WTC11 (cell line): ENCODE measurements around the gene CAMK2A. TPM values are rescaled to one million over a fixed set of nuclear protein-coding genes. Genes with fewer than 3 reads are reported as not detected.

Experiments
- ATAC-seq: fragments of 200-7000 bp; cut with Tn5 transposase; 2 replicates; pipeline ENCODE4 v1.10.0; 2021; ENCODE audit warnings: mild to moderate bottlenecking, moderate library complexity
- CTCF ChIA-PET: fragments of 300-600 bp; sonication (Branson Sonifier 250); formaldehyde crosslinking; loops from one replicate; lab custom pipeline; 2021; ENCODE audit warnings: antibody characterized with exemption; lab: Charles Lee
- POLR2A ChIA-PET: fragments of 350-600 bp; sonication (Branson Sonifier 250); formaldehyde crosslinking; loops from one replicate; lab custom pipeline; 2021; ENCODE audit warnings: antibody characterized with exemption; lab: Charles Lee
- DNase-seq: peaks from one replicate; pipeline ENCODE4 v3.0.0; 2021; ENCODE audit warnings: low spot score
- H3K27ac Mint-ChIP-seq: 2 replicates; pipeline ENCODE4 v1.8.0; 2021; ENCODE audit warnings: mixed read lengths
- H3K27me3 Mint-ChIP-seq: 2 replicates; pipeline ENCODE4 v1.8.0; 2021; ENCODE audit warnings: low read depth, mild to moderate bottlenecking, moderate library complexity, mixed read lengths
- H3K36me3 Mint-ChIP-seq: 2 replicates; pipeline ENCODE4 v1.8.0; 2021; ENCODE audit warnings: mixed read lengths
- H3K4me1 Mint-ChIP-seq: 2 replicates; pipeline ENCODE4 v1.8.0; 2022; ENCODE audit warnings: mixed read lengths
- H3K4me3 Mint-ChIP-seq: 2 replicates; pipeline ENCODE4 v1.8.0; 2021; ENCODE audit warnings: mild to moderate bottlenecking, moderate library complexity, mixed read lengths
- H3K9me3 Mint-ChIP-seq: 2 replicates; pipeline ENCODE4 v1.8.0; 2021; ENCODE audit warnings: mixed read lengths
- CREM ChIP-seq: sonication (generic); formaldehyde crosslinking; IDR thresholded peaks from 2 replicates; pipeline ENCODE4 v1.8.1; 2022; ENCODE audit warnings: mild to moderate bottlenecking, missing genetic modification reagents, moderate library complexity
- ETV6 ChIP-seq: sonication (generic); formaldehyde crosslinking; IDR thresholded peaks from 2 replicates; pipeline ENCODE4 v1.8.1; 2022; ENCODE audit warnings: mild to moderate bottlenecking, missing genetic modification reagents
- MYBL2 ChIP-seq: sonication (generic); formaldehyde crosslinking; IDR thresholded peaks from 2 replicates; pipeline ENCODE4 v1.8.1; 2023; ENCODE audit warnings: mild to moderate bottlenecking, moderate library complexity, missing genetic modification reagents
- NR1H2 ChIP-seq: sonication (generic); formaldehyde crosslinking; IDR thresholded peaks from 2 replicates; pipeline ENCODE4 v1.9.0; 2021; ENCODE audit warnings: mild to moderate bottlenecking, moderate library complexity, missing genetic modification reagents
- NR2C2 ChIP-seq: sonication (generic); formaldehyde crosslinking; IDR thresholded peaks from 2 replicates; pipeline ENCODE4 v1.8.0; 2022; ENCODE audit warnings: mild to moderate bottlenecking, missing genetic modification reagents
- SMAD3 ChIP-seq: sonication (generic); formaldehyde crosslinking; IDR thresholded peaks from 2 replicates; pipeline ENCODE4 v1.8.0; 2022; ENCODE audit warnings: missing genetic modification reagents, mild to moderate bottlenecking, borderline replicate concordance
- TEAD1 ChIP-seq: sonication (generic); formaldehyde crosslinking; IDR thresholded peaks from 2 replicates; pipeline ENCODE4 v1.8.0; 2022; ENCODE audit warnings: mild to moderate bottlenecking, missing genetic modification reagents
- TEAD4 ChIP-seq: sonication (generic); formaldehyde crosslinking; IDR thresholded peaks from 2 replicates; pipeline ENCODE4 v1.8.0; 2022; ENCODE audit warnings: mild to moderate bottlenecking, missing genetic modification reagents
- total RNA-seq: library from RNA; stranded (reverse); gene quantifications from 3 replicates; pipeline ENCODE4 v1.2.3, GENCODE V29; 2021
- TF ChIP-seq, protein P1 (sequence below): sonication (generic); formaldehyde crosslinking; IDR thresholded peaks from 2 replicates; pipeline ENCODE4 v1.8.0; 2023; ENCODE audit warnings: mild to moderate bottlenecking, missing genetic modification reagents
- TF ChIP-seq, protein P2 (sequence below): sonication (generic); formaldehyde crosslinking; IDR thresholded peaks from 2 replicates; pipeline ENCODE4 v1.8.0; 2022; ENCODE audit warnings: mild to moderate bottlenecking, missing genetic modification reagents
- TF ChIP-seq, protein P3 (sequence below): sonication (generic); formaldehyde crosslinking; IDR thresholded peaks from 2 replicates; pipeline ENCODE4 v1.8.1; 2022; ENCODE audit warnings: missing genetic modification reagents, borderline replicate concordance
- TF ChIP-seq, protein P4 (sequence below): fragments of 250-450 bp; sonication (Bioruptor Pico); IDR thresholded peaks from 2 replicates; pipeline ENCODE4 v1.9.0; 2021; ENCODE audit warnings: moderate library complexity, mild to moderate bottlenecking, inconsistent platforms, borderline replicate concordance
- TF ChIP-seq, protein P5 (sequence below): sonication (generic); formaldehyde crosslinking; IDR thresholded peaks from 2 replicates; pipeline ENCODE4 v1.8.1; 2022; ENCODE audit warnings: mild to moderate bottlenecking, missing genetic modification reagents, moderate library complexity, borderline replicate concordance

The CAMK2A gene
- total RNA-seq, 1 experiment from 2014 or later, result 0.13 TPM

DNA sequence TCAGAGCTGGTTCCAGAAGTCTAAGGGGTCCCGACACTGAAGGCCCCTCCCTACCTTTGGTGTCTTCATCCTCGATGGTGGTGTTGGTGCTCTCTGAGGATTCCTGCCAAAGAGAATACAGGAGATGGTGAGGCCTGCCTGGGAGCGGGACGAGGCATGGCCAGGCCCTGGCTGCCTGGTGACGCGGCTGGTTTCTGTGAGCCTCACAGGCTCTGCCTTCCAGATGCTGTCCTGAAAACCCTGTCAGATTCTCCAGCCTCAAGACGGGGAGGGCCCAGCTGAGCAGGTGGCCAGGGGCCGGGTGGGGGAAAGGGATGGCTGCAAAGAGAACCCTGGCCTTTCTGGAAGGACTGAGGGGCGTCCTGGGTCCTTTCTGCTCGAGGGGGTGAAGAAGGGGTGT, 50.9 kb downstream of the CAMK2A start (continued):
- TF ChIP-seq, protein P1, sequence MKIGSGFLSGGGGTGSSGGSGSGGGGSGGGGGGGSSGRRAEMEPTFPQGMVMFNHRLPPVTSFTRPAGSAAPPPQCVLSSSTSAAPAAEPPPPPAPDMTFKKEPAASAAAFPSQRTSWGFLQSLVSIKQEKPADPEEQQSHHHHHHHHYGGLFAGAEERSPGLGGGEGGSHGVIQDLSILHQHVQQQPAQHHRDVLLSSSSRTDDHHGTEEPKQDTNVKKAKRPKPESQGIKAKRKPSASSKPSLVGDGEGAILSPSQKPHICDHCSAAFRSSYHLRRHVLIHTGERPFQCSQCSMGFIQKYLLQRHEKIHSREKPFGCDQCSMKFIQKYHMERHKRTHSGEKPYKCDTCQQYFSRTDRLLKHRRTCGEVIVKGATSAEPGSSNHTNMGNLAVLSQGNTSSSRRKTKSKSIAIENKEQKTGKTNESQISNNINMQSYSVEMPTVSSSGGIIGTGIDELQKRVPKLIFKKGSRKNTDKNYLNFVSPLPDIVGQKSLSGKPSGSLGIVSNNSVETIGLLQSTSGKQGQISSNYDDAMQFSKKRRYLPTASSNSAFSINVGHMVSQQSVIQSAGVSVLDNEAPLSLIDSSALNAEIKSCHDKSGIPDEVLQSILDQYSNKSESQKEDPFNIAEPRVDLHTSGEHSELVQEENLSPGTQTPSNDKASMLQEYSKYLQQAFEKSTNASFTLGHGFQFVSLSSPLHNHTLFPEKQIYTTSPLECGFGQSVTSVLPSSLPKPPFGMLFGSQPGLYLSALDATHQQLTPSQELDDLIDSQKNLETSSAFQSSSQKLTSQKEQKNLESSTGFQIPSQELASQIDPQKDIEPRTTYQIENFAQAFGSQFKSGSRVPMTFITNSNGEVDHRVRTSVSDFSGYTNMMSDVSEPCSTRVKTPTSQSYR, result no peak
- TF ChIP-seq, protein P2, sequence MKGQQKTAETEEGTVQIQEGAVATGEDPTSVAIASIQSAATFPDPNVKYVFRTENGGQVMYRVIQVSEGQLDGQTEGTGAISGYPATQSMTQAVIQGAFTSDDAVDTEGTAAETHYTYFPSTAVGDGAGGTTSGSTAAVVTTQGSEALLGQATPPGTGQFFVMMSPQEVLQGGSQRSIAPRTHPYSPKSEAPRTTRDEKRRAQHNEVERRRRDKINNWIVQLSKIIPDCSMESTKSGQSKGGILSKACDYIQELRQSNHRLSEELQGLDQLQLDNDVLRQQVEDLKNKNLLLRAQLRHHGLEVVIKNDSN (CRISPR knock-in tag), result no peak
- no peak for TF ChIP-seq NR2C2 (CRISPR knock-in tag)
- TF ChIP-seq, all 79 proteins: peak for 0

DNA sequence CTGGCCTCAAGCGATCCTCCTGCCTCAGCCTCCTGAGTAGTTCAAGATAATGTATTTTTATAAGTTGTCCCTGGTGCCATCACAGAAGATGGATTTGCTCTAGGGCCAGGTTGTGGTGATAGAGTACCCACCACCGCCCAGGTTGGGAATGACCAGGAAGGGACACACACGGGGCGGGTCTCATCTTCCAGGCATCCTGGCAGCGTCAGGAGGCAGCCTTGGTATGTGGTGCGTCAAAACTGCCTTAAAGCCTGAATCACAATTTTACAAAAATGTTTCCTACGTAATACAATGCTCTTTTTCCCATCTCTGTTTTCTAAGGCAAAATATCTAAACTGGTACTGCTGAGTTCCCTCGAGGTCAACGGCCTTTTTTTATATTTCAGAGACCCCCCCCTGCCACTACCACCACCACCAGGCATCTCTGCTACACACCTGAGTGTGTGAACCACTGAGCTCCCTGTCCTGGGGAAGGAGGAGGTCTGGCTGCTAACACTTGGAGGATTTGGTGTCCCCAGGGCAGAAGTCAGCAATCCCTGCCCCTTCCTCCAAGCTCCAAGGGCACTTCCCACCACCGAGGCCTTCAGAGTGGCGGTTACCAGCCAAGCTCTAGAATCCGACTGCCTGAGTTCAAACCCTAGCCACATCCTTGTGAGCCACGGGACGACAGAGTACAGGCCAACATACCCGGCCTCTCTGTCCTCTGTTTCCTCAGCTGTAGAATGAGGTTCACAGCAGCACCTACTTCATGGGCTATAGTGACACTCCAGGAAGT, 52.4 kb downstream of the CAMK2A start:
- Mint-ChIP-seq H3K36me3 (no peaks in the 10 kb centered on the region), H3K4me1 (no peaks in the 10 kb centered on the region), H3K9me3 (no peaks in the 10 kb centered on the region), H3K4me3 (no peak overlapping the region), H3K27me3 (no peaks in the 10 kb centered on the region), H3K27ac (no peak overlapping the region)
- TF ChIP-seq, protein P3, sequence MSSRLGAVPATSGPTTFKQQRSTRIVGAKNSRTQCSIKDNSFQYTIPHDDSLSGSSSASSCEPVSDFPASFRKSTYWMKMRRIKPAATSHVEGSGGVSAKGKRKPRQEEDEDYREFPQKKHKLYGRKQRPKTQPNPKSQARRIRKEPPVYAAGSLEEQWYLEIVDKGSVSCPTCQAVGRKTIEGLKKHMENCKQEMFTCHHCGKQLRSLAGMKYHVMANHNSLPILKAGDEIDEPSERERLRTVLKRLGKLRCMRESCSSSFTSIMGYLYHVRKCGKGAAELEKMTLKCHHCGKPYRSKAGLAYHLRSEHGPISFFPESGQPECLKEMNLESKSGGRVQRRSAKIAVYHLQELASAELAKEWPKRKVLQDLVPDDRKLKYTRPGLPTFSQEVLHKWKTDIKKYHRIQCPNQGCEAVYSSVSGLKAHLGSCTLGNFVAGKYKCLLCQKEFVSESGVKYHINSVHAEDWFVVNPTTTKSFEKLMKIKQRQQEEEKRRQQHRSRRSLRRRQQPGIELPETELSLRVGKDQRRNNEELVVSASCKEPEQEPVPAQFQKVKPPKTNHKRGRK (CRISPR knock-in tag), result no peak
- TF ChIP-seq, protein P4, sequence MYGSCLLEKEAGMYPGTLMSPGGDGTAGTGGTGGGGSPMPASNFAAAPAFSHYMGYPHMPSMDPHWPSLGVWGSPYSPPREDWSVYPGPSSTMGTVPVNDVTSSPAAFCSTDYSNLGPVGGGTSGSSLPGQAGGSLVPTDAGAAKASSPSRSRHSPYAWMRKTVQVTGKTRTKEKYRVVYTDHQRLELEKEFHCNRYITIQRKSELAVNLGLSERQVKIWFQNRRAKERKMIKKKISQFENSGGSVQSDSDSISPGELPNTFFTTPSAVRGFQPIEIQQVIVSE, result no peak
- no peak for TF ChIP-seq SMAD3
- ChIA-PET CTCF (interaction anchor here (0.8 to 1.1 kb wide), 2 partner anchors 36 to 114 kb away, joined by 3 read pairs; no protein-coding TSS in a partner anchor), POLR2A (no interaction called here)
- DNase-seq (no peak), ATAC-seq (no peak)

DNA sequence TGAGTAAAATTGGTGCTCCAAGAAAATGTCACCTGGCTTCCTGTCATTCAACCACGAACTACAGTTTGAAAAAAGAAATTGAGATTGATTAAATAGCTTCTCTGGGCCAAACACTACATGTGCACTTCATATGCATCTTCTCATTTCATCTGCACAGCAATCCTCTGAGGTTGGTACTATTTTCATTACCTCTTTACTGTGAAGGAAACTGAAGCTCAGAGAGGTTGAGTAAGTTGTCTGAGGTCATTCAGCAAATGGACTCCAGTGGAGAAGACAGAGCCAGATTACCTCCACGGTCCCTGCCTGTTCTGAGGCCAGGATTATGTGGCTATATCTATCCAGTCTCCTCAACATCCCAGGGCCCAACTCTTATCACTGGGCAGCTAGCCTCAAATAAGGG, 53.3 kb downstream of the CAMK2A start:
- no peak overlapping the region for H3K27ac Mint-ChIP-seq
- no peaks in the 10 kb centered on the region for H3K27me3 Mint-ChIP-seq
- H3K36me3 Mint-ChIP-seq, result no peaks in the 10 kb centered on the region
- DNase-seq, result no peak
- POLR2A ChIA-PET, result no interaction called here
- H3K4me1 Mint-ChIP-seq, result no peaks in the 10 kb centered on the region
- no peaks in the 10 kb centered on the region for H3K9me3 Mint-ChIP-seq
- ATAC-seq, result no peak
- CTCF ChIA-PET, result interaction anchor here (0.6 to 1.1 kb wide), 3 partner anchors 36 to 115 kb away, joined by 3 read pairs; no protein-coding TSS in a partner anchor
- H3K4me3 Mint-ChIP-seq, result no peak overlapping the region
- no peak for TF ChIP-seq ETV6
- TF ChIP-seq TEAD1, result no peak
- no peak for TF ChIP-seq CREM
- TF ChIP-seq NR1H2, result no peak
- no peak for TF ChIP-seq MYBL2 (CRISPR knock-in tag)
- TF ChIP-seq, protein P5, sequence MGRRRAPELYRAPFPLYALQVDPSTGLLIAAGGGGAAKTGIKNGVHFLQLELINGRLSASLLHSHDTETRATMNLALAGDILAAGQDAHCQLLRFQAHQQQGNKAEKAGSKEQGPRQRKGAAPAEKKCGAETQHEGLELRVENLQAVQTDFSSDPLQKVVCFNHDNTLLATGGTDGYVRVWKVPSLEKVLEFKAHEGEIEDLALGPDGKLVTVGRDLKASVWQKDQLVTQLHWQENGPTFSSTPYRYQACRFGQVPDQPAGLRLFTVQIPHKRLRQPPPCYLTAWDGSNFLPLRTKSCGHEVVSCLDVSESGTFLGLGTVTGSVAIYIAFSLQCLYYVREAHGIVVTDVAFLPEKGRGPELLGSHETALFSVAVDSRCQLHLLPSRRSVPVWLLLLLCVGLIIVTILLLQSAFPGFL, result no peak

DNA sequence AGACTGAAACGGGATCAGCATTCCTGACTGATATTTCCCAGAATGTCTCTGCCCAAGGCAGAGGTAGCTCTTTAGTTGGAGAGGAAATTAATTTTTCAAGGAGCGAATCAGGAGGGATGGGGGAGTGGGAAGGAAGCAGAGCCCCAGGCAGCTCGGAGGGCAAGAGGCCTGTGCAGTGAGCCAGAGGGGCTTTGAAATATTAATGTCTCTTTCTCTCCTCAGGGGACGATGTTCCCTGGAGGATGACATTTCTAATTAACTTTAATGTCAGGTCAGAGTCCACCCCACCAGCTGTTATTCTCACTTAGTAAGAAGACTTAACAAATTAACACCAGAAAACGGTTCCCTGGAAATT, 54.1 kb downstream of the CAMK2A start:
- TF ChIP-seq TEAD4 (CRISPR knock-in tag), result no peak
- Mint-ChIP-seq H3K36me3 (no peaks in the 10 kb centered on the region), H3K9me3 (no peaks in the 10 kb centered on the region), H3K27me3 (no peaks in the 10 kb centered on the region), H3K4me3 (no peak overlapping the region), H3K4me1 (no peaks in the 10 kb centered on the region), H3K27ac (no peak overlapping the region)
- ChIA-PET POLR2A (interaction anchor here (0.9 kb wide), 1 partner anchor 29 kb away, joined by 3 read pairs; no protein-coding TSS in a partner anchor), CTCF (interaction anchor here (0.8 to 2.7 kb wide), 5 partner anchors 11 to 113 kb away, joined by 3 to 10 read pairs (median 4); no protein-coding TSS in a partner anchor)
- no peak for ATAC-seq
- no peak for DNase-seq
